ENCODE results near the gene ZMYND15. TPM values are rescaled to one million over a fixed set of nuclear protein-coding genes. Genes with fewer than 3 reads are reported as not detected.
A peak's percentile ranks its signal among the peaks of the same experiment; 100 is the strongest.

Gene ZMYND15
- total RNA-seq, 5 donors from 2014 or later (not counting 1 experiment from before 2014, with no cell fraction given): 0.29 to 1.4 (median 0.44) TPM

- no peaks in the 10 kb centered on the region for H3K27me3 ChIP-seq (replicated peaks in 1 of 2; ENCODE audit: control insufficient read depth in 2 of 2, extremely low read depth in 1 of 2, insufficient read depth in 2 of 2, low read length in 1 of 2)
- H3K4me1 ChIP-seq (ENCODE audit: control insufficient read depth in 1 of 2, extremely low read depth in 1 of 2, insufficient read depth in 2 of 2, low read length in 2 of 2): peaks cover 10 to 42% of the 10 kb centered on the region in 2 experiments
- H3K4me3 ChIP-seq (ENCODE audit: control insufficient read depth in 1 of 2, extremely low read depth in 1 of 2, low read length in 1 of 2): no peak overlapping the region
- 88% methylated on average over 5 of the region's 7 CpGs for WGBS (ENCODE audit: insufficient coverage)
- H3K36me3 ChIP-seq (ENCODE audit: control insufficient read depth in 2 of 2, extremely low read depth in 1 of 2, insufficient read depth in 1 of 2, low read length in 1 of 2): no peaks in the 10 kb centered on the region
- Mint-ChIP-seq H3K4me1 (peaks cover 35 to 56% (median 45%) of the 10 kb centered on the region in 3 donors), H3K27me3 (no peaks in the 10 kb centered on the region), H3K4me3 (peak overlapping the region; percentile 11 to 87 (median 58)), H3K27ac (peak overlapping the region; percentile 35 to 37), H3K9me3 (no peaks in the 10 kb centered on the region), H3K36me3 (no peaks in the 10 kb centered on the region)
- ChIA-PET POLR2A (interaction anchor here in 1 of 2 donors (0.7 kb wide), 1 partner anchor 788 kb away, joined by 3 read pairs; no protein-coding TSS in a partner anchor), CTCF (interaction anchor here in 1 of 2 donors (0.7 kb wide), 1 partner anchor 172 kb away, joined by 3 read pairs; no protein-coding TSS in a partner anchor)
- H3K27ac ChIP-seq (ENCODE audit: low read length): no peak overlapping the region
- DNase-seq (no peak), ATAC-seq (replicated peaks in 1 of 4) (no peak)
- H3K9me3 ChIP-seq: no peaks in the 10 kb centered on the region
Measured at GRCh38 chr17:4706121-4706520, 33.5 kb upstream of the ZMYND15 start.

DNA sequence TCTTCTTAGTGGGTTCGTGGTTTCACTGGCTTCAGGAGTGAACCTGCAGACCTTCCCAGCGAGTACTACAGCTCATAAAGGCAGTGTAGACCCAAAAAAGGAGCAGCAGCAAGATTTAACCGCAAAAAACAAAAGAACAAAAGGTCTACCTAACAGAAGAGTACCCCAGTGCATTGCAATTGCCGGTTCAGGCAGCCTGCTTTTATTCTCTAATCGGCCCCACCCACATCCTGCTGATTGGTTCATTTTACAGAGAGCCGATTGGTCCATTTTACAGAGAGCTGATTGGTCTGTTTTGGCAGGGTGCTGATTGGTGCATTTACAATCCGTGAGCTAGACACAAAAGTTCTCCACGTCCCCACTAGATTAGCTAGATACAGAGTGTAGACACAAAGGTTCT is 31.2 kb upstream of the ZMYND15 start:
- ATAC-seq (replicated peaks in 1 of 4) (no peak), DNase-seq (peak in 33 of 35 experiments; percentile 28 to 77 (median 64))
- no peaks in the 10 kb centered on the region for H3K9me3 Mint-ChIP-seq
- H3K4me3 Mint-ChIP-seq: peak overlapping the region in 2 of 3 donors; percentile 24 to 26
- ChIA-PET POLR2A (interaction anchor here in 1 of 2 donors (0.5 to 0.6 kb wide), 2 partner anchors 11 to 111 kb away, joined by 3 to 9 read pairs; no protein-coding TSS in a partner anchor), CTCF (interaction anchor here in 1 of 2 donors (2.2 kb wide), 1 partner anchor 179 kb away, joined by 7 read pairs; no protein-coding TSS in a partner anchor)
- Histone ChIP-seq H3K9me3 (no peaks in the 10 kb centered on the region), H3K4me3 (ENCODE audit: control insufficient read depth in 1 of 2, extremely low read depth in 1 of 2, low read length in 1 of 2) (no peak overlapping the region), H3K27ac (ENCODE audit: low read length) (no peak overlapping the region), H3K27me3 (replicated peaks in 1 of 2; ENCODE audit: control insufficient read depth in 2 of 2, extremely low read depth in 1 of 2, insufficient read depth in 2 of 2, low read length in 1 of 2) (no peaks in the 10 kb centered on the region), H3K4me1 (ENCODE audit: control insufficient read depth in 1 of 2, extremely low read depth in 1 of 2, insufficient read depth in 2 of 2, low read length in 2 of 2) (peaks cover 17 to 49% of the 10 kb centered on the region in 2 experiments), H3K36me3 (ENCODE audit: control insufficient read depth in 2 of 2, extremely low read depth in 1 of 2, insufficient read depth in 1 of 2, low read length in 1 of 2) (peaks cover 0 to 2% of the 10 kb centered on the region in 2 donors)
- no peaks in the 10 kb centered on the region for H3K27me3 Mint-ChIP-seq
- WGBS (ENCODE audit: insufficient coverage): 62% methylated on average over 3 of the region's 8 CpGs
- H3K36me3 Mint-ChIP-seq: no peaks in the 10 kb centered on the region
- peaks cover 29 to 55% (median 41%) of the 10 kb centered on the region in 3 donors for H3K4me1 Mint-ChIP-seq
- H3K27ac Mint-ChIP-seq: peak overlapping the region in 1 of 2 donors; percentile 83

- ChIA-PET POLR2A (interaction anchor here in 1 of 2 donors (0.6 kb wide), 1 partner anchor 8 kb away, joined by 3 read pairs; no protein-coding TSS in a partner anchor), CTCF (interaction anchor here (0.6 to 2.2 kb wide), 16 partner anchors 22 to 258 kb away, joined by 3 to 12 read pairs (median 4); partner anchors contain the start of genes C17orf107 (in 1 of the 2), PLD2 (in 1 of the 2), PSMB6 (in 1 of the 2) and RNF167 (in 1 of the 2))
- Mint-ChIP-seq H3K27me3 (no peaks in the 10 kb centered on the region), H3K27ac (peak within 1 kb of the TSS; percentile 95 to 99), H3K9me3 (no peaks in the 10 kb centered on the region), H3K4me1 (peaks cover 34 to 56% (median 46%) of the 10 kb centered on the region in 3 donors), H3K4me3 (peak within 1 kb of the TSS; percentile 90 to 99 (median 94)), H3K36me3 (no peaks in the 10 kb centered on the region)
- H3K36me3 ChIP-seq (ENCODE audit: control insufficient read depth in 2 of 2, extremely low read depth in 1 of 2, insufficient read depth in 1 of 2, low read length in 1 of 2): peaks cover 0 to 2% of the 10 kb centered on the region in 2 donors
- DNase-seq (peak; percentile 95 to 100 (median 99)), ATAC-seq (replicated peaks in 1 of 4) (peak; percentile 80 to 85 (median 82))
- peaks cover 29 to 52% of the 10 kb centered on the region in 2 experiments for H3K4me1 ChIP-seq (ENCODE audit: control insufficient read depth in 1 of 2, extremely low read depth in 1 of 2, insufficient read depth in 2 of 2, low read length in 2 of 2)
- no peaks in the 10 kb centered on the region for H3K27me3 ChIP-seq (replicated peaks in 1 of 2; ENCODE audit: control insufficient read depth in 2 of 2, extremely low read depth in 1 of 2, insufficient read depth in 2 of 2, low read length in 1 of 2)
- H3K27ac ChIP-seq (ENCODE audit: low read length): peak within 1 kb of the TSS; percentile 77
- H3K9me3 ChIP-seq: no peaks in the 10 kb centered on the region
- under 1% methylated on average over 54 of the region's 67 CpGs for WGBS (ENCODE audit: insufficient coverage)
- H3K4me3 ChIP-seq (ENCODE audit: control insufficient read depth in 1 of 2, extremely low read depth in 1 of 2, low read length in 1 of 2): peak within 1 kb of the TSS; percentile 71 to 93
Measured at GRCh38 chr17:4709794-4710692, 29.6 kb upstream of the ZMYND15 start, which contains the start of gene ARRB2. TSS of gene ARRB2 (plus strand) at chr17:4710632. CDS start at chr17:4710722, 90 bp downstream.

GRCh38 chr17:4710693-4711634 is 28.7 kb upstream of the ZMYND15 start:
- WGBS (ENCODE audit: insufficient coverage): under 1% methylated on average over 27 of the region's 57 CpGs
- ChIA-PET CTCF (interaction anchor here (0.6 to 2.2 kb wide), 15 partner anchors 21 to 258 kb away, joined by 3 to 12 read pairs (median 4); partner anchors contain the start of genes C17orf107 (in 1 of the 2), PLD2 (in 1 of the 2), PSMB6 (in 1 of the 2) and RNF167 (in 1 of the 2)), POLR2A (interaction anchor here (0.7 to 0.9 kb wide), 2 partner anchors 10 to 535 kb away, joined by 3 to 4 read pairs; no protein-coding TSS in a partner anchor)
- Mint-ChIP-seq H3K36me3 (peaks cover 4% of the 10 kb centered on the region), H3K27ac (peak overlapping the region; percentile 95 to 99), H3K4me3 (peak overlapping the region; percentile 90 to 99 (median 94)), H3K27me3 (no peaks in the 10 kb centered on the region), H3K9me3 (no peaks in the 10 kb centered on the region), H3K4me1 (peaks cover 42 to 58% (median 50%) of the 10 kb centered on the region in 3 donors)
- H3K27ac ChIP-seq (ENCODE audit: low read length): peak overlapping the region; percentile 77
- peaks cover 38 to 60% of the 10 kb centered on the region in 2 experiments for H3K4me1 ChIP-seq (ENCODE audit: control insufficient read depth in 1 of 2, extremely low read depth in 1 of 2, insufficient read depth in 2 of 2, low read length in 2 of 2)
- DNase-seq (peak in 30 of 35 experiments; percentile 10 to 66 (median 35)), ATAC-seq (replicated peaks in 1 of 4) (peak in 3 of 4 experiments; percentile 5 to 19 (median 18))
- peak overlapping the region; percentile 71 to 93 for H3K4me3 ChIP-seq (ENCODE audit: control insufficient read depth in 1 of 2, extremely low read depth in 1 of 2, low read length in 1 of 2)
- no peaks in the 10 kb centered on the region for H3K27me3 ChIP-seq (replicated peaks in 1 of 2; ENCODE audit: control insufficient read depth in 2 of 2, extremely low read depth in 1 of 2, insufficient read depth in 2 of 2, low read length in 1 of 2)
- peaks cover 2 to 7% of the 10 kb centered on the region in 2 donors for H3K36me3 ChIP-seq (ENCODE audit: control insufficient read depth in 2 of 2, extremely low read depth in 1 of 2, insufficient read depth in 1 of 2, low read length in 1 of 2)
- H3K9me3 ChIP-seq: no peaks in the 10 kb centered on the region

DNA sequence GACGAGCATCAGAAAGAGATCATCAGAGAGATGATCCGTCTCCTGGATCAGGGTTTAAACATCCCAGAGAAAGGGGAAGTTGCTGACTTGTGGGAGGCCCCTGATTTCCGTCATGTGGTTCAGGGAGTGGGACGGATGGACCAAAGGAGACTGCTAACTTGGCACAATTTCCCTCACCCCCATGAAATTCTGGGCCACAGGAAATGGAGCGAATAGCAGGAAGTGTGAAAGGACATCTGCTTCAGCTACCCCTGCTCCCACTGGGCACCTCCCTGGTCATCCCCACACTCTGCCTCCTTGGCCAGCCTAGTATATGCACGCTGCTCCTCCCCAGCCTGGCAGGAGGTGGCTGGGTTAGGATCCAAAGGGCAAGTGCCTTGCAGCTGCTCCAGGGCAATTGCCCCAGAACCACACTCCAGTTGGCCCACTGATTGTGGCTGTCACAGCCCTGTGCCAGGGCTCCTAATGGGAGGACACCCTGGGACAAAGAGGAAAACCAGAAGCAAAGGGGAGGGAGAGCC is 27.9 kb upstream of the ZMYND15 start:
- ChIA-PET CTCF (no interaction called here), POLR2A (interaction anchor here (0.7 to 0.9 kb wide), 2 partner anchors 10 to 535 kb away, joined by 3 to 4 read pairs; no protein-coding TSS in a partner anchor)
- Mint-ChIP-seq H3K36me3 (peaks cover 5% of the 10 kb centered on the region), H3K4me3 (peak overlapping the region; percentile 90 to 99 (median 94)), H3K27ac (peak overlapping the region; percentile 95 to 99), H3K9me3 (no peaks in the 10 kb centered on the region), H3K4me1 (peaks cover 44 to 56% (median 49%) of the 10 kb centered on the region in 3 donors), H3K27me3 (no peaks in the 10 kb centered on the region)
- peaks cover 5 to 13% of the 10 kb centered on the region in 2 donors for H3K36me3 ChIP-seq (ENCODE audit: control insufficient read depth in 2 of 2, extremely low read depth in 1 of 2, insufficient read depth in 1 of 2, low read length in 1 of 2)
- 7% methylated on average over 2 of the region's 6 CpGs for WGBS (ENCODE audit: insufficient coverage)
- H3K27ac ChIP-seq (ENCODE audit: low read length): peak overlapping the region; percentile 77
- no peaks in the 10 kb centered on the region for H3K27me3 ChIP-seq (replicated peaks in 1 of 2; ENCODE audit: control insufficient read depth in 2 of 2, extremely low read depth in 1 of 2, insufficient read depth in 2 of 2, low read length in 1 of 2)
- no peak for ATAC-seq (replicated peaks in 1 of 4)
- H3K4me3 ChIP-seq (ENCODE audit: control insufficient read depth in 1 of 2, extremely low read depth in 1 of 2, low read length in 1 of 2): peak overlapping the region; percentile 71 to 93
- peaks cover 42 to 68% of the 10 kb centered on the region in 2 experiments for H3K4me1 ChIP-seq (ENCODE audit: control insufficient read depth in 1 of 2, extremely low read depth in 1 of 2, insufficient read depth in 2 of 2, low read length in 2 of 2)
- no peaks in the 10 kb centered on the region for H3K9me3 ChIP-seq
- no peak for DNase-seq

Measured in T-cell (primary cell).